ACC112 (cell line): ENCODE data around the gene PHOSPHO2.
A peak's percentile ranks its signal among the peaks of the same experiment; 100 is the strongest.

Experiments
- H2AFZ ChIP-seq: fragments of 200-600 bp; sonication (generic); one replicate; pipeline ENCODE4 v1.6.0; 2017; ENCODE audit warnings: antibody characterized with exemption, low read length; ENCODE audit not compliant: unreplicated experiment
- H3K27ac ChIP-seq: fragments of 200-600 bp; sonication (generic); 2 replicates; pipeline ENCODE4 v1.5.1; 2014; ENCODE audit warnings: low read depth, mild to moderate bottlenecking, antibody characterized with exemption, low read length, moderate library complexity
- H3K27me3 ChIP-seq: fragments of 200-600 bp; sonication (generic); 2 replicates; pipeline ENCODE4 v1.6.1; 2014; ENCODE audit warnings: mild to moderate bottlenecking, antibody characterized with exemption, low read length, moderate library complexity, mixed read lengths; ENCODE audit not compliant: insufficient read depth
- H3K36me3 ChIP-seq: fragments of 200-600 bp; sonication (generic); 2 replicates; pipeline ENCODE4 v1.6.1; 2016; ENCODE audit warnings: mild to moderate bottlenecking, antibody characterized with exemption, low read length, moderate library complexity, mixed read lengths; ENCODE audit not compliant: insufficient read depth
- H3K4me1 ChIP-seq: fragments of 200-600 bp; sonication (generic); one replicate; pipeline ENCODE4 v1.6.1; 2016; ENCODE audit warnings: low read length, mixed read lengths; ENCODE audit not compliant: insufficient read depth, unreplicated experiment, control insufficient read depth
- H3K4me3 ChIP-seq: fragments of 200-600 bp; sonication (generic); 2 replicates; pipeline ENCODE4 v1.5.1; 2014; ENCODE audit warnings: mild to moderate bottlenecking, low read depth, low read length
- H3K79me2 ChIP-seq: fragments of 200-600 bp; sonication (generic); one replicate; pipeline ENCODE4 v1.6.0; 2016; ENCODE audit warnings: low read length; ENCODE audit not compliant: control insufficient read depth, unreplicated experiment, insufficient read depth

PHOSPHO2 gene

GRCh38 chr2:169694113-169694893, at the start of gene PHOSPHO2, which contains the start of gene CFAP210:
Gene PHOSPHO2, plus strand, starts transcription at chr2:169694469. Its CDS starts 6,503 bp downstream, at chr2:169700972.
Gene CFAP210, minus strand, starts transcription at chr2:169694405. Its CDS starts 78 bp downstream, at chr2:169694327.
- Histone ChIP-seq H3K27me3 (no peaks in the 10 kb centered on the region), H2AFZ (peak within 1 kb of the TSS; percentile 93), H3K27ac (peak within 1 kb of the TSS; percentile 60), H3K36me3 (no peaks in the 10 kb centered on the region), H3K4me1 (peaks cover 15% of the 10 kb centered on the region), H3K79me2 (no peaks in the 10 kb centered on the region), H3K4me3 (peak within 1 kb of the TSS; percentile 76)

- Histone ChIP-seq H3K79me2 (no peaks in the 10 kb centered on the region), H3K4me1 (no peaks in the 10 kb centered on the region), H3K36me3 (no peaks in the 10 kb centered on the region), H3K4me3 (no peak overlapping the region), H3K27me3 (no peaks in the 10 kb centered on the region), H3K27ac (no peak overlapping the region), H2AFZ (no peak overlapping the region)
Observed at GRCh38 chr2:169647496-169647895, 46.8 kb upstream of the PHOSPHO2 start.

GRCh38 chr2:169649278-169649677, 45.0 kb upstream of the PHOSPHO2 start:
- no peaks in the 10 kb centered on the region for H3K36me3 ChIP-seq
- H3K79me2 ChIP-seq, result no peaks in the 10 kb centered on the region
- H3K4me3 ChIP-seq, result no peak overlapping the region
- no peaks in the 10 kb centered on the region for H3K27me3 ChIP-seq
- H2AFZ ChIP-seq, result no peak overlapping the region
- H3K4me1 ChIP-seq, result no peaks in the 10 kb centered on the region
- no peak overlapping the region for H3K27ac ChIP-seq

- Histone ChIP-seq H2AFZ (no peak overlapping the region), H3K27ac (no peak overlapping the region), H3K4me3 (no peak overlapping the region), H3K79me2 (no peaks in the 10 kb centered on the region), H3K4me1 (no peaks in the 10 kb centered on the region), H3K36me3 (no peaks in the 10 kb centered on the region), H3K27me3 (peaks cover 6% of the 10 kb centered on the region; the same call in 1 of the 2 replicates)
Observed at GRCh38 chr2:169653636-169654035, 40.6 kb upstream of the PHOSPHO2 start.

GRCh38 chr2:169656164-169656563, 38.1 kb upstream of the PHOSPHO2 start:
- Histone ChIP-seq H3K79me2 (no peaks in the 10 kb centered on the region), H3K27me3 (peaks cover 6% of the 10 kb centered on the region; the same call in 1 of the 2 replicates)

GRCh38 chr2:169658877-169659276, 35.4 kb upstream of the PHOSPHO2 start:
- H3K27ac ChIP-seq, result no peak overlapping the region
- no peak overlapping the region for H3K4me3 ChIP-seq
- H3K36me3 ChIP-seq, result no peaks in the 10 kb centered on the region
- H2AFZ ChIP-seq, result no peak overlapping the region
- H3K79me2 ChIP-seq, result no peaks in the 10 kb centered on the region
- no peaks in the 10 kb centered on the region for H3K4me1 ChIP-seq
- H3K27me3 ChIP-seq, result peaks cover 6% of the 10 kb centered on the region; the same call in 1 of the 2 replicates

More at GRCh38 chr2:169656164-169656563, 38.1 kb upstream of the PHOSPHO2 start:
- H3K4me1 ChIP-seq, result no peaks in the 10 kb centered on the region
- H2AFZ ChIP-seq, result no peak overlapping the region
- no peak overlapping the region for H3K4me3 ChIP-seq
- H3K36me3 ChIP-seq, result no peaks in the 10 kb centered on the region
- no peak overlapping the region for H3K27ac ChIP-seq

- H3K27ac ChIP-seq, result no peak overlapping the region
- peaks cover 6% of the 10 kb centered on the region; the same call in 1 of the 2 replicates for H3K27me3 ChIP-seq
- no peaks in the 10 kb centered on the region for H3K36me3 ChIP-seq
- H3K4me1 ChIP-seq, result no peaks in the 10 kb centered on the region
- H2AFZ ChIP-seq, result no peak overlapping the region
- H3K4me3 ChIP-seq, result no peak overlapping the region
- no peaks in the 10 kb centered on the region for H3K79me2 ChIP-seq
Observed at GRCh38 chr2:169659320-169659719, 34.9 kb upstream of the PHOSPHO2 start.

GRCh38 chr2:169661265-169661664, 33.0 kb upstream of the PHOSPHO2 start:
- Histone ChIP-seq H3K79me2 (no peaks in the 10 kb centered on the region), H2AFZ (no peak overlapping the region), H3K36me3 (no peaks in the 10 kb centered on the region), H3K4me3 (no peak overlapping the region), H3K27ac (no peak overlapping the region), H3K27me3 (no peaks in the 10 kb centered on the region), H3K4me1 (no peaks in the 10 kb centered on the region)

- no peak overlapping the region for H2AFZ ChIP-seq
- no peaks in the 10 kb centered on the region for H3K36me3 ChIP-seq
- H3K4me3 ChIP-seq, result no peak overlapping the region
- no peaks in the 10 kb centered on the region for H3K79me2 ChIP-seq
- no peaks in the 10 kb centered on the region for H3K4me1 ChIP-seq
- H3K27ac ChIP-seq, result no peak overlapping the region
- no peaks in the 10 kb centered on the region for H3K27me3 ChIP-seq
Observed at GRCh38 chr2:169662744-169663143, 31.5 kb upstream of the PHOSPHO2 start.

GRCh38 chr2:169663247-169663646, 31.0 kb upstream of the PHOSPHO2 start:
- no peaks in the 10 kb centered on the region for H3K36me3 ChIP-seq
- H3K4me3 ChIP-seq, result no peak overlapping the region
- H3K4me1 ChIP-seq, result no peaks in the 10 kb centered on the region
- no peak overlapping the region for H3K27ac ChIP-seq
- H2AFZ ChIP-seq, result no peak overlapping the region
- no peaks in the 10 kb centered on the region for H3K27me3 ChIP-seq
- no peaks in the 10 kb centered on the region for H3K79me2 ChIP-seq

- Histone ChIP-seq H3K4me3 (no peak overlapping the region), H3K79me2 (no peaks in the 10 kb centered on the region), H3K27ac (no peak overlapping the region), H2AFZ (no peak overlapping the region), H3K27me3 (no peaks in the 10 kb centered on the region), H3K4me1 (no peaks in the 10 kb centered on the region), H3K36me3 (no peaks in the 10 kb centered on the region)
Observed at GRCh38 chr2:169664600-169664977, 29.7 kb upstream of the PHOSPHO2 start.
